Right atrium auricular region (tissue), 2 donors: ENCODE measurements around the gene ITGA1. TPM values are rescaled to one million over a fixed set of nuclear protein-coding genes. Genes with fewer than 3 reads are reported as not detected.
A peak's percentile ranks its signal among the peaks of the same experiment; 100 is the strongest.

Source experiments
- DNase-seq: peaks from one replicate; pipeline ENCODE4 v3.0.0-alpha.2; 2019; ENCODE audit warnings: low spot score
- H3K27ac ChIP-seq, 2 donors: fragments of 200-600 bp; sonication (generic); 1 replicate in 1 of 2; 2 replicates in 1 of 2; pipeline ENCODE4 v1.5.1; 2016 to 2019
- H3K27me3 ChIP-seq, 2 donors: fragments of 200-600 bp; sonication (generic); one replicate each; pipeline versions ENCODE4 v1.5.1 to v1.6.0; 2017 to 2019
- H3K36me3 ChIP-seq: fragments of 200-600 bp; sonication (generic); one replicate; pipeline ENCODE4 v1.5.1; 2016
- H3K4me1 ChIP-seq, 2 donors: fragments of 200-600 bp; sonication (generic); one replicate each; pipeline versions ENCODE4 v1.5.1 to v1.6.0; 2017 to 2019
- H3K4me3 ChIP-seq, 2 donors: fragments of 200-600 bp; sonication (generic); 1 replicate in 1 of 2; 2 replicates in 1 of 2; pipeline ENCODE4 v1.5.1; 2017 to 2019; ENCODE audit warnings: mild to moderate bottlenecking in 1 of 2, moderate library complexity in 1 of 2
- H3K9me3 ChIP-seq, 2 donors: fragments of 200-600 bp; sonication (generic); one replicate each; pipeline ENCODE4 v1.5.1; 2019
- CTCF ChIP-seq, 2 donors: fragments of 200-600 bp; sonication (generic); IDR thresholded peaks; one replicate each; pipeline ENCODE4 v1.5.1; 2019; ENCODE audit warnings: antibody characterized with exemption in 2 of 2
- total RNA-seq, 2 donors: library from RNA; depleted of rRNA; stranded (reverse); fragments of >200 nt; gene quantifications; one replicate each; pipeline ENCODE4 v1.1.0, GENCODE V29; 2016

The ITGA1 gene
- total RNA-seq, 2 donors from 2014 or later: 13.2 to 26.8 TPM

- H3K9me3 ChIP-seq: no peaks in the 10 kb centered on the region
- H3K4me1 ChIP-seq: no peaks in the 10 kb centered on the region
- no peak overlapping the region for H3K4me3 ChIP-seq
- no peak for DNase-seq
- TF ChIP-seq CTCF (IDR thresholded peaks at IDR 0.05): no peak
- no peak overlapping the region for H3K27ac ChIP-seq
- no peaks in the 10 kb centered on the region for H3K27me3 ChIP-seq
- H3K36me3 ChIP-seq: peaks cover 6% of the 10 kb centered on the region
Observed at GRCh38 chr5:52887066-52887465, 99.3 kb downstream of the ITGA1 start.

DNA sequence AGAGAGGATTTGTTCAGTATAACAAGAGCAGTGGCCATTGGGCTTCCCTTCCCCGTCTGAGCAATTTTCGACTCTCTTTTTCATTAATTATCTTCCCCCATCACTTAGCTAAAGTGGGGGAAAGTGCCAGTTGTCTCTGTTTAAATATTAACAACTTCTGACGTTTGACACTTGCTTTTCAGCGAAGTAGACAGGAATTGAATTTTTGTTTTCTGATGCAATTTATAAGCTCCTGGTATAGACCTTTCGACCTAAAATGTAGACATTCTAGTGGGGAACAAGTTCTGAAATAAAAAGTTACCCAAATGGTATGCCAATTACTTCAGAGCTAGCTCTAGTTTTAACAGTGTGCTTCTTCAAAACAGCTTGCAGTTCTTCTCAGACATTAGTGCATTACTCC, 100.6 kb downstream of the ITGA1 start:
- H3K9me3 ChIP-seq: no peaks in the 10 kb centered on the region
- peaks cover 0 to 11% of the 10 kb centered on the region in 2 donors for H3K4me1 ChIP-seq
- DNase-seq: no peak
- H3K4me3 ChIP-seq: no peak overlapping the region
- no peak for TF ChIP-seq CTCF (IDR thresholded peaks at IDR 0.05)
- H3K27ac ChIP-seq: no peak overlapping the region
- H3K36me3 ChIP-seq: peaks cover 6% of the 10 kb centered on the region
- no peaks in the 10 kb centered on the region for H3K27me3 ChIP-seq

GRCh38 chr5:52892242-52892878, 104.6 kb downstream of the ITGA1 start:
- Histone ChIP-seq H3K36me3 (peaks cover 6% of the 10 kb centered on the region), H3K9me3 (no peaks in the 10 kb centered on the region), H3K4me3 (no peak overlapping the region), H3K27me3 (no peaks in the 10 kb centered on the region), H3K27ac (no peak overlapping the region), H3K4me1 (peaks cover 0 to 42% of the 10 kb centered on the region in 2 donors)
- TF ChIP-seq CTCF (IDR thresholded peaks at IDR 0.05): no peak
- DNase-seq: no peak

- no peak for TF ChIP-seq CTCF (IDR thresholded peaks at IDR 0.05)
- Histone ChIP-seq H3K4me1 (peaks cover 0 to 42% of the 10 kb centered on the region in 2 donors), H3K27me3 (no peaks in the 10 kb centered on the region), H3K9me3 (no peaks in the 10 kb centered on the region), H3K36me3 (no peaks in the 10 kb centered on the region), H3K27ac (no peak overlapping the region), H3K4me3 (no peak overlapping the region)
- no peak for DNase-seq
Observed at GRCh38 chr5:52893105-52893504, 105.4 kb downstream of the ITGA1 start.

DNA sequence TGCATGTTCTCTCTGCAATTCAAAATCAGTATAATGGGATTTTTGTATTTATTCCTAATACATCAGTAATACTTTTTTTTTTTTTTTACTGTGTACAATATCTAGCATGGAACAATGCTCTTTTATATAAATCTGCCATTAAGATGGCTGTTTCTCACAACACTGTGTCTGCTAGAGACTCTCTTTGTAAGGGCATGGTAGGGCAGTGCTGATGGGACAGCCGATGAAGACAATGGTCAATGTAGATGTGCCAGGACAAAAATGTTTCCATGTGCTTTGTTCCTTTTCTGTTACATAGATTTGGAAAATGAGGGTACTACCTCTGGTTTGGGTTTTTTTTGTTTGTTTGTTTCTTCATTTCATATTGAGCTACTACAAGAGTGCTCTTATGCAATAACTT, 106.1 kb downstream of the ITGA1 start:
- no peaks in the 10 kb centered on the region for H3K36me3 ChIP-seq
- DNase-seq: no peak
- TF ChIP-seq CTCF (IDR thresholded peaks at IDR 0.05): no peak
- no peaks in the 10 kb centered on the region for H3K27me3 ChIP-seq
- H3K4me3 ChIP-seq: no peak overlapping the region
- H3K9me3 ChIP-seq: no peaks in the 10 kb centered on the region
- peaks cover 0 to 42% of the 10 kb centered on the region in 2 donors for H3K4me1 ChIP-seq
- peak overlapping the region; percentile 16 to 52 for H3K27ac ChIP-seq

DNA sequence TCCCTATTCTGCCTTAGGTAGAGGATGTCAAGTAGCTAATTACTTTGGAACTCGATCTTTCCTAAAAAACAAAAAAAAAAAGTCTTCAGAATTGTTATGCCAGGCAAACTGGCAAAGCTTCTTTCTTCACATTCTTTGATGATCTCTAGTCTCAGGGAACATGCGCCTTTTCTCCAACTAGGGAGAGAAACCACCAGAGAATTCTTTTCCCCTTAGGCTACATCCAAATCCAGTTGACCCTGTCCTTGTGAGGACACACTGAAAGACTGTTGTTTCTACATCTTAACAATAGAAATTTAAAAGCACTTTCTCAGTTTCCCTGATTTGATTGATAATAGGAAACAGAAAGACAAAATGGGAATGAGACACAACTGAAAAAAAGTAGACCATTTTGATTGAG, 106.7 kb downstream of the ITGA1 start:
- no peak for DNase-seq
- Histone ChIP-seq H3K27ac (peak overlapping the region in 1 of 2 donors; percentile 52), H3K27me3 (no peaks in the 10 kb centered on the region), H3K4me3 (no peak overlapping the region), H3K4me1 (peaks cover 0 to 42% of the 10 kb centered on the region in 2 donors), H3K9me3 (no peaks in the 10 kb centered on the region), H3K36me3 (no peaks in the 10 kb centered on the region)
- TF ChIP-seq CTCF (IDR thresholded peaks at IDR 0.05): no peak
